Measurements from ENCODE around the gene MYBPC3. TPM values are rescaled to one million over a fixed set of nuclear protein-coding genes. Genes with fewer than 3 reads are reported as not detected.

MYBPC3 gene
- total RNA-seq, 2 experiments from 2014 or later: not detected

DNA sequence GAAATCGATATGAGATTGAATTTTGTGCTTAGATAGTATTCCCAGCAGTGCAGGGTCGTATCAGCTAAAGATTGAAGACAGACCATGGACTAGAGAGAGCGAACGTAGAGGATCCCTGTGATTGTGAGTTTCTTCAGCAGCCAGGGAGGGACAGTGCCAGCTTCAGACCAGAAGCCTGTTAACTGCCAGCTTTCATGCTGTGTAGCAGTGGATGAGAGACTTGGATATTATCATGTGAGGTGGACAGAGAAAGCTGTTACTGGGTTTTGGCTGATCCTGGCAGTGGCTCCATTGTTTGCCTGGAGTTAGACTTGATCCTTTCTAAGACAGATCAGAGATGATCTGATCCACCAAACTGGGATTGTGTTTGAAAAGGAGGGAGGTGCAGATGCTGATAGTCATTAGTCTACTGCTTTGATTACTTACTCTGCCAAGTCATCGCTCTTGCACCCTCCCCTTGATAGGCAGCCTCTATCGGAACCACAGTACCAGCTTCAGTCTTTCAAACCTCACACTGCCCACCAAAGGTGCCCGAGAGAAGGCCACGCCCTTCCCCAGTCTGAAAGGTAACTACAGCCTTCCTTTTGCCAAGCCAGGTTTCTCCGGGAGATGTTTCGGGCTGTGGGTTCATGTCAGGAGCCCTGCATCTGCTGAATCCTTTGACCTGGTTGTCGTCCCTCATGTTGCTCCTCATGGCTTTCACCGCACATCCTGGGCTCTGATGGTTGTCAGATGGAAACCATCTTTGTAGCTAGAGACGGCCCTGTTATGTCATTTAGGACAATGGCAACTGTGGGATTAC lies 66.3 kb downstream of the MYBPC3 start:
- Mint-ChIP-seq H3K4me3 (no peak overlapping the region), H3K4me1 (ENCODE audit: low read depth) (no peaks in the 10 kb centered on the region), H3K27ac (no peak overlapping the region), H3K9me3 (no peaks in the 10 kb centered on the region), H3K27me3 (ENCODE audit: low read depth) (no peaks in the 10 kb centered on the region), H3K36me3 (ENCODE audit: low read depth) (peaks cover 31% of the 10 kb centered on the region)
- intact Hi-C loops (cut with micrococcal nuclease): no loop called here
- CTCF ChIA-PET: no interaction called here
- DNase-seq: no peak

DNA sequence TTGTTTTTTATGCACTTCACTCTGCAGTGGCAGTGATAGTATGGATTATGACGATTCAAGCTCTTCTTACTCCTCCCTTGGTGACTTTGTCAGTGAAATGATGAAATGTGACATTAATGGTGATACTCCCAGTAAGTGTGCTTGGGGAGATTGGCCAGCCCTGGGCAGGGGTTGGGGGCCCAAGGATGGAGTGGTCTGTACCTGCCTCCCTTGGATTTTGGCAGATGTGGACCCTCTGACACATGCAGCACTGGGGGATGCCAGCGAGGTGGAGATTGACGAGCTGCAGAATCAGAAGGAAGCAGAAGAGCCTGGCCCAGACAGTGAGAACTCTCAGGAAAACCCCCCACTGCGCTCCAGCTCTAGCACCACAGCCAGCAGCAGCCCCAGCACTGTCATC lies 68.4 kb downstream of the MYBPC3 start:
- Mint-ChIP-seq H3K27ac (no peak overlapping the region), H3K4me1 (ENCODE audit: low read depth) (no peaks in the 10 kb centered on the region), H3K4me3 (no peak overlapping the region), H3K36me3 (ENCODE audit: low read depth) (peaks cover 25% of the 10 kb centered on the region), H3K27me3 (ENCODE audit: low read depth) (no peaks in the 10 kb centered on the region), H3K9me3 (no peaks in the 10 kb centered on the region)
- CTCF ChIA-PET: interaction anchor here (0.6 to 0.8 kb wide), 3 partner anchors 14 to 106 kb away, joined by 3 read pairs; no protein-coding TSS in a partner anchor
- no peak for DNase-seq
- intact Hi-C loops (cut with micrococcal nuclease): no loop called here

DNA sequence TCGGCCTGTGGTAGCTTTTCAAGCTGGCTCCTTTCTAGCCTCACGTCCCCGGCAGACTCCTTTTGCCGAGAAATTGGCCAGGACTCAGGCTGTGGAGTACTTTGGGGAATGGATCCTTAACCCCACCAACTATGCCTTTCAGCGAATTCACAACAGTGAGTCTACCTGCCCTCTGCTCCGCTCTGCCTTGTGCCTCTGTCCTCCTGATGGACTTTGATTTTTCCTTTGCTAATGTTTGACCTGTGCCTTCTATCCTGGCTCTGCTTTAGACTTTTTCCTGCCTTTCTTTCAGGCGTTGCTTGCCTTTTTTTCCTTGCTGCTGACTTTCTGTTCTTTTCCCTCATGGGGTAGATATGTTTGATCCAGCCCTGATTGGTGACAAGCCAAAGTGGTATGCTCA lies 70.0 kb downstream of the MYBPC3 start:
- no peaks in the 10 kb centered on the region for H3K4me1 Mint-ChIP-seq (ENCODE audit: low read depth)
- no peak for DNase-seq
- H3K9me3 Mint-ChIP-seq: no peaks in the 10 kb centered on the region
- H3K36me3 Mint-ChIP-seq (ENCODE audit: low read depth): peaks cover 27% of the 10 kb centered on the region
- no peaks in the 10 kb centered on the region for H3K27me3 Mint-ChIP-seq (ENCODE audit: low read depth)
- no peak overlapping the region for H3K27ac Mint-ChIP-seq
- CTCF ChIA-PET: no interaction called here
- H3K4me3 Mint-ChIP-seq: no peak overlapping the region
- intact Hi-C loops (cut with micrococcal nuclease): no loop called here

Small RNA genes lying within 50 kb of the gene (microRNA-seq; reads per million reads assigned to microRNA genes)
- gene MIR4487 (ENCODE audit: borderline microRNAs expressed, borderline replicate concordance): not detected

Other genes starting within 250 kb of the MYBPC3 start
- 10 to 100 TPM; 75.1 to 78.7 TPM for gene ARFGAP2, start 175.8 kb downstream of the MYBPC3 start, total RNA-seq
- gene PACSIN3, start 166.3 kb downstream of the MYBPC3 start, total RNA-seq: 1 to 10 TPM; 6.5 to 7.2 TPM
- 100 to 1,000 TPM; 273 to 282 TPM for gene DDB2, start 137.7 kb downstream of the MYBPC3 start, total RNA-seq
- 1 to 10 TPM; 8.0 to 9.3 TPM for gene ACP2, start 103.9 kb downstream of the MYBPC3 start, total RNA-seq
- 10 to 100 TPM; 10.4 to 11.3 TPM for gene NR1H3, start 94.7 kb downstream of the MYBPC3 start, total RNA-seq
- 10 to 100 TPM; 49.9 to 52.2 TPM for gene MADD, start 82.6 kb downstream of the MYBPC3 start, total RNA-seq
- gene SPI1, start 25.8 kb upstream of the MYBPC3 start, total RNA-seq: not detected
- gene SLC39A13, start 55.9 kb upstream of the MYBPC3 start, total RNA-seq: 1 to 10 TPM; 9.2 TPM
- 100 to 1,000 TPM; 127 to 129 TPM for gene PSMC3, start 73.7 kb upstream of the MYBPC3 start, total RNA-seq
- not detected for gene RAPSN, start 96.4 kb upstream of the MYBPC3 start, total RNA-seq
- gene CELF1, start 200.4 kb upstream of the MYBPC3 start, total RNA-seq: 100 to 1,000 TPM; 104 to 105 TPM
- gene PTPMT1, start 212.9 kb upstream of the MYBPC3 start, total RNA-seq: 10 to 100 TPM; 46.9 to 49.2 TPM
- gene KBTBD4, start 226.3 kb upstream of the MYBPC3 start, total RNA-seq: 10 to 100 TPM; 13.8 to 15.4 TPM
- 100 to 1,000 TPM; 123 to 124 TPM for gene NDUFS3, start 226.4 kb upstream of the MYBPC3 start, total RNA-seq
- not detected for gene FAM180B, start 234.0 kb upstream of the MYBPC3 start, total RNA-seq
- gene C1QTNF4, start 241.7 kb upstream of the MYBPC3 start, total RNA-seq: not detected

Data from activated naive CD4-positive, alpha-beta T cell treated with anti-CD3 and anti-CD28 coated beads for 36 hours (primary cell).